ENCODE measurements around the gene PCNX1.

DNA sequence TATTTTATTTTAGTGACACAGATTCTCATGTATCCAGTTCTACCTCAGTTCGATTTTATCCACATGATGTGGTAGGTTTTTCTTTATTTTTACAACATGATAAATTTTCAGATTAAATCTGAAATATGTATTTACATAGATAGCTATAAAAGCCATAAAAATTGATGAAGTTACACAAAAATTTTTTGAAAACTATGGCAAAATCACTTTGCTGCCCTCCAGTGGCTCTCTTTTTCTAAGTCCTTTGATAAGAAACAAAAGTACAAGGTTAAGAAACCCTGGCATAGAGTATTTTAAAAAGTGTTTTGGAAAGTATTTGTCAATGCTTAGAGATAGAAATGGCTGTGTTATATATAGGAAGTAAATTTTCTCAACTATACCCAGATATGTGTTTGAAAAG, 104.2 kb downstream of the PCNX1 start:
- TF ChIP-seq, protein P1, sequence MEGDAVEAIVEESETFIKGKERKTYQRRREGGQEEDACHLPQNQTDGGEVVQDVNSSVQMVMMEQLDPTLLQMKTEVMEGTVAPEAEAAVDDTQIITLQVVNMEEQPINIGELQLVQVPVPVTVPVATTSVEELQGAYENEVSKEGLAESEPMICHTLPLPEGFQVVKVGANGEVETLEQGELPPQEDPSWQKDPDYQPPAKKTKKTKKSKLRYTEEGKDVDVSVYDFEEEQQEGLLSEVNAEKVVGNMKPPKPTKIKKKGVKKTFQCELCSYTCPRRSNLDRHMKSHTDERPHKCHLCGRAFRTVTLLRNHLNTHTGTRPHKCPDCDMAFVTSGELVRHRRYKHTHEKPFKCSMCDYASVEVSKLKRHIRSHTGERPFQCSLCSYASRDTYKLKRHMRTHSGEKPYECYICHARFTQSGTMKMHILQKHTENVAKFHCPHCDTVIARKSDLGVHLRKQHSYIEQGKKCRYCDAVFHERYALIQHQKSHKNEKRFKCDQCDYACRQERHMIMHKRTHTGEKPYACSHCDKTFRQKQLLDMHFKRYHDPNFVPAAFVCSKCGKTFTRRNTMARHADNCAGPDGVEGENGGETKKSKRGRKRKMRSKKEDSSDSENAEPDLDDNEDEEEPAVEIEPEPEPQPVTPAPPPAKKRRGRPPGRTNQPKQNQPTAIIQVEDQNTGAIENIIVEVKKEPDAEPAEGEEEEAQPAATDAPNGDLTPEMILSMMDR (conservative IDR thresholded peaks at IDR 0.05; ENCODE audit: low read depth, low read length) = peak; percentile 78
- TF ChIP-seq EZH2phosphoT487 (IDR thresholded peaks at IDR 0.05; ENCODE audit: borderline replicate concordance, low read length) = no peak
